Uterus (tissue), 4 donors: ENCODE results near the gene FBXO46. TPM values are rescaled to one million over a fixed set of nuclear protein-coding genes. Genes with fewer than 3 reads are reported as not detected.
"Not testable (repeated sequence)": the region's sequence is repeated elsewhere in the genome, so short reads cannot be mapped to it uniquely, and the experiment has no call there.

Experiments used
- DNase-seq, 2 donors: peaks; one replicate each; pipeline ENCODE4 v3.0.0-alpha.2; 2019 to 2020
- H3K27ac ChIP-seq, 2 donors: fragments of 200-600 bp; sonication (generic); 1 replicate in 1 of 2; 2 replicates in 1 of 2; pipeline ENCODE4 v1.5.1; 2016 to 2018
- H3K27me3 ChIP-seq, 2 donors: fragments of 200-600 bp; sonication (generic); one replicate each; pipeline ENCODE4 v1.5.1; 2018 to 2019; ENCODE audit warnings: control low read depth in 1 of 2
- H3K36me3 ChIP-seq, 2 donors: fragments of 200-600 bp; sonication (generic); one replicate each; pipeline ENCODE4 v1.5.1; 2019; ENCODE audit warnings: control low read depth in 1 of 2
- H3K4me1 ChIP-seq, 2 donors: fragments of 200-600 bp; sonication (generic); one replicate each; pipeline ENCODE4 v1.5.1; 2018 to 2019; ENCODE audit warnings: control low read depth in 1 of 2
- H3K4me3 ChIP-seq, 2 donors: fragments of 200-600 bp; sonication (generic); 1 replicate in 1 of 2; 2 replicates in 1 of 2; pipeline ENCODE4 v1.5.1; 2018 to 2019; ENCODE audit warnings: mild to moderate bottlenecking in 1 of 2
- H3K9me3 ChIP-seq, 2 donors: fragments of 200-600 bp; sonication (generic); one replicate each; pipeline ENCODE4 v1.5.1; 2019; ENCODE audit warnings: control low read depth in 1 of 2
- CTCF ChIP-seq, 4 experiments: fragments of 200-600 bp in 2 of 4; fragments of 450-650 bp in 2 of 4; sonication (generic) in 2 of 4; IDR thresholded peaks; one replicate each; pipeline ENCODE4 v1.5.1; 2016 to 2019; ENCODE audit warnings: antibody characterized with exemption in 4 of 4, mild to moderate bottlenecking in 2 of 4, moderate library complexity in 1 of 4
- POLR2A ChIP-seq, 2 donors: fragments of 450-650 bp; IDR thresholded peaks; one replicate each; pipeline ENCODE4 v1.6.1; 2016; ENCODE audit warnings: antibody characterized with exemption in 2 of 2, mild to moderate bottlenecking in 1 of 2, moderate library complexity in 1 of 2
- intact Hi-C: fragments of 100-400 bp; cut with DNase I; formaldehyde crosslinking; loops from one replicate; pipeline ENCODE4 v1.15.1; 2023; ENCODE audit warnings: low total_unique reads
- total RNA-seq, 4 donors: library from RNA; depleted of rRNA in 3 of 4; stranded (reverse); fragments of >200 nt in 3 of 4; gene quantifications; one replicate each; pipeline versions ENCODE4 v1.1.0 to v1.2.4, GENCODE V29; 2014 to 2023
- donor health status: DM: yes; HTN: yes; CAD: no.

Gene FBXO46
- total RNA-seq, 4 donors from 2014 or later: 7.0 to 36.1 (median 15.2) TPM

- Histone ChIP-seq H3K4me1 (no peaks in the 10 kb centered on the region), H3K27me3 (no peaks in the 10 kb centered on the region), H3K36me3 (no peaks in the 10 kb centered on the region), H3K27ac (no peak overlapping the region), H3K4me3 (no peak overlapping the region), H3K9me3 (no peaks in the 10 kb centered on the region)
- no peak for DNase-seq
- intact Hi-C loops: no loop called here
- TF ChIP-seq CTCF (IDR thresholded peaks at IDR 0.05) (no peak), POLR2A (IDR thresholded peaks at IDR 0.05) (no peak)
Measured at GRCh38 chr19:45742969-45743368, 12.3 kb upstream of the FBXO46 start.

GRCh38 chr19:45739498-45740439, 9.1 kb upstream of the FBXO46 start:
- intact Hi-C loops: no loop called here
- H3K36me3 ChIP-seq: no peaks in the 10 kb centered on the region
- TF ChIP-seq CTCF (IDR thresholded peaks at IDR 0.05) (no peak), POLR2A (IDR thresholded peaks at IDR 0.05) (no peak)
- H3K4me1 ChIP-seq: no peaks in the 10 kb centered on the region
- no peak for DNase-seq
- H3K27ac ChIP-seq: no peak overlapping the region
- H3K9me3 ChIP-seq: no peaks in the 10 kb centered on the region
- H3K27me3 ChIP-seq: no peaks in the 10 kb centered on the region
- no peak overlapping the region for H3K4me3 ChIP-seq

- H3K4me1 ChIP-seq: peaks cover 0 to 4% of the 10 kb centered on the region in 2 donors
- H3K27me3 ChIP-seq: no peaks in the 10 kb centered on the region
- H3K36me3 ChIP-seq: no peaks in the 10 kb centered on the region
- TF ChIP-seq CTCF (IDR thresholded peaks at IDR 0.05) (no peak), POLR2A (IDR thresholded peaks at IDR 0.05) (no peak)
- no peak for DNase-seq
- intact Hi-C loops: no loop called here
- no peak within 1 kb of the TSS for H3K27ac ChIP-seq
- no peaks in the 10 kb centered on the region for H3K9me3 ChIP-seq
- no peak within 1 kb of the TSS for H3K4me3 ChIP-seq
Measured at GRCh38 chr19:45733160-45733810, 2.6 kb upstream of the FBXO46 start, which contains the start of gene MEIOSIN. TSS of gene MEIOSIN (plus strand) at chr19:45733439. CDS start at chr19:45735377, 1,938 bp downstream.

- TF ChIP-seq CTCF (IDR thresholded peaks at IDR 0.05) (no peak), POLR2A (IDR thresholded peaks at IDR 0.05) (no peak)
- Histone ChIP-seq H3K4me3 (peak overlapping the region; percentile 89 to 94), H3K9me3 (no peaks in the 10 kb centered on the region), H3K4me1 (peaks cover 0 to 4% of the 10 kb centered on the region in 2 donors), H3K27ac (peak overlapping the region; percentile 72 to 73), H3K36me3 (no peaks in the 10 kb centered on the region), H3K27me3 (no peaks in the 10 kb centered on the region)
- DNase-seq: no peak
- intact Hi-C loops: no loop called here
Measured at GRCh38 chr19:45729800-45730290, 851 bp downstream of the FBXO46 start.

- H3K4me1 ChIP-seq, H3K4me3 ChIP-seq, intact Hi-C loops, H3K27ac ChIP-seq, H3K9me3 ChIP-seq, H3K36me3 ChIP-seq, DNase-seq, H3K27me3 ChIP-seq: not testable (repeated sequence)
Measured at GRCh38 chr19:45728683-45729082, 2.0 kb downstream of the FBXO46 start.

GRCh38 chr19:45720065-45720464, 10.6 kb downstream of the FBXO46 start:
- H3K27ac ChIP-seq, H3K4me1 ChIP-seq, H3K36me3 ChIP-seq, H3K27me3 ChIP-seq, DNase-seq, intact Hi-C loops, H3K4me3 ChIP-seq, H3K9me3 ChIP-seq: not testable (repeated sequence)
